ENCODE measurements around the gene ALG2.

Gene ALG2

GRCh38 chr9:99249619-99250018 is 27.9 kb upstream of the ALG2 start:
- H3K27ac ChIP-seq (ENCODE audit: extremely low read depth, low read depth, low read length), result no peak overlapping the region
- H3K36me3 ChIP-seq (ENCODE audit: control insufficient read depth in 2 of 2, insufficient read depth in 1 of 2, low read length in 2 of 2), result no peaks in the 10 kb centered on the region
- H3K4me3 ChIP-seq (ENCODE audit: low read depth, low read length), result no peak overlapping the region
- ChIA-PET CTCF (interaction anchor here (0.9 kb wide), 1 partner anchor 1351 kb away, joined by 3 read pairs; no protein-coding TSS in a partner anchor), POLR2A (no interaction called here)
- TF ChIP-seq ZNF610 (tag by site-specific recombination; IDR thresholded peaks at IDR 0.05; ENCODE audit: borderline replicate concordance) (no peak), ZBTB11 (tag by site-specific recombination; conservative IDR thresholded peaks at IDR 0.05; ENCODE audit: low read depth) (no peak), SP2 (tag by site-specific recombination; IDR thresholded peaks at IDR 0.05) (no peak), ZNF623 (tag by site-specific recombination; IDR thresholded peaks at IDR 0.05) (no peak), ZNF513 (tag by site-specific recombination; IDR thresholded peaks at IDR 0.05) (no peak), ZNF391 (tag by site-specific recombination; IDR thresholded peaks at IDR 0.05; ENCODE audit: borderline replicate concordance, low read depth) (no peak), ZNF629 (tag by site-specific recombination; IDR thresholded peaks at IDR 0.05) (no peak), ZNF544 (tag by site-specific recombination; IDR thresholded peaks at IDR 0.05) (no peak), BCL6B (tag by site-specific recombination; IDR thresholded peaks at IDR 0.05) (no peak), ZNF23 (tag by site-specific recombination; IDR thresholded peaks at IDR 0.05; ENCODE audit: borderline replicate concordance) (no peak)
- H3K4me1 ChIP-seq (ENCODE audit: control insufficient read depth, insufficient read depth, low read length), result no peaks in the 10 kb centered on the region
- H3K9me3 ChIP-seq (ENCODE audit: control insufficient read depth, insufficient read depth, low read depth, low read length), result no peaks in the 10 kb centered on the region

GRCh38 chr9:99244344-99245260 is 22.9 kb upstream of the ALG2 start:
- Histone ChIP-seq H3K4me3 (ENCODE audit: low read depth, low read length) (no peak overlapping the region), H3K36me3 (ENCODE audit: control insufficient read depth in 2 of 2, insufficient read depth in 1 of 2, low read length in 2 of 2) (no peaks in the 10 kb centered on the region), H3K4me1 (ENCODE audit: control insufficient read depth, insufficient read depth, low read length) (no peaks in the 10 kb centered on the region), H3K27ac (ENCODE audit: extremely low read depth, low read depth, low read length) (no peak overlapping the region), H3K9me3 (ENCODE audit: control insufficient read depth, insufficient read depth, low read depth, low read length) (no peaks in the 10 kb centered on the region)
- CTCF ChIA-PET, result interaction anchor here (0.6 to 2.9 kb wide), 3 partner anchors 13 to 774 kb away, joined by 3 to 8 read pairs (median 4); no protein-coding TSS in a partner anchor
- TF ChIP-seq PRDM1 (tag by site-specific recombination; IDR thresholded peaks at IDR 0.05), result peak; percentile 86
- TF ChIP-seq ZNF548 (tag by site-specific recombination; IDR thresholded peaks at IDR 0.05), result no peak
- no peak for TF ChIP-seq ZNF549 (tag by site-specific recombination; IDR thresholded peaks at IDR 0.05)
- TF ChIP-seq ZNF585B (tag by site-specific recombination; IDR thresholded peaks at IDR 0.05), result no peak
- no peak for TF ChIP-seq SP3 (tag by site-specific recombination; IDR thresholded peaks at IDR 0.05)
- 0 out of 2 replicates have a peak, but pooled peaks have one; percentile 4 for TF ChIP-seq ZNF596 (tag by site-specific recombination; IDR thresholded peaks at IDR 0.05)
- no peak for TF ChIP-seq KLF1 (tag by site-specific recombination; IDR thresholded peaks at IDR 0.05)
- no peak for TF ChIP-seq ZNF10 (tag by site-specific recombination; IDR thresholded peaks at IDR 0.05)
- peak; percentile 65; the same call in 1 of the 2 replicates for TF ChIP-seq ZNF366 (tag by site-specific recombination; conservative IDR thresholded peaks at IDR 0.05)
- no peak for TF ChIP-seq ZNF394 (tag by site-specific recombination; IDR thresholded peaks at IDR 0.05; ENCODE audit: borderline replicate concordance)
- TF ChIP-seq ATF2 (tag by site-specific recombination; IDR thresholded peaks at IDR 0.05; ENCODE audit: low read depth), result no peak
- no peak for TF ChIP-seq ZNF184 (tag by site-specific recombination; IDR thresholded peaks at IDR 0.05)
- no peak for TF ChIP-seq ZNF132 (tag by site-specific recombination; IDR thresholded peaks at IDR 0.05; ENCODE audit: borderline replicate concordance)
- POLR2A ChIA-PET, result no interaction called here
